Measurements from ENCODE around the gene INSYN2B.
"Not testable (repeated sequence)": the region's sequence is repeated elsewhere in the genome, so short reads cannot be mapped to it uniquely, and the experiment has no call there.

Gene INSYN2B

DNA sequence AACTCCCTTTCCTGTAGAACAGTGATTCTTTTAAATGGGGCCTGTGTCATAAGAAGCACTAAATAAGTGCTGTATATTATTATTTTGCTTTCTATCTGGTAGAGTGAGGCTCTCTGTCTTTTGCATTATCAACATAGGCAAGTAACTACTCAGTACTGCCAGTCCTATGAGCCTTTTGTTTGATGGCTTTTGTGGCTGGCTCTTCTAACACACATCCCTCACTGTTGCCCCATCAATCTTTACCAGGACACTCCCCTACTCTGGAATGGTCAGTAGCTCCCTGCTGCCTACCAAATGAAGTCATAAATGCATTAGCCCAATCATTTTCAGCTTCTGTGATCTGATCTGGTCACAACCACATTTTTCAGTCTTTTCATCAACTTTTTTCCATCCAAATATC, 137.6 kb downstream of the INSYN2B start:
- ChIA-PET CTCF (no interaction called here), POLR2A (no interaction called here)
- no peak for DNase-seq (ENCODE audit: extremely low spot score)
- no peak for TF ChIP-seq FOXK2 (IDR thresholded peaks at IDR 0.05)
- TF ChIP-seq SUZ12 (IDR thresholded peaks at IDR 0.05), result no peak
- TF ChIP-seq NFRKB (IDR thresholded peaks at IDR 0.05), result no peak
- TF ChIP-seq ELF4 (IDR thresholded peaks at IDR 0.05), result no peak
- TF ChIP-seq TARDBP (IDR thresholded peaks at IDR 0.05), result no peak
- no peak for TF ChIP-seq CTBP1 (IDR thresholded peaks at IDR 0.05; ENCODE audit: borderline replicate concordance)
- TF ChIP-seq L3MBTL2 (conservative IDR thresholded peaks at IDR 0.05), result no peak
- no peak for TF ChIP-seq HDGF (IDR thresholded peaks at IDR 0.05; ENCODE audit: borderline replicate concordance)

DNA sequence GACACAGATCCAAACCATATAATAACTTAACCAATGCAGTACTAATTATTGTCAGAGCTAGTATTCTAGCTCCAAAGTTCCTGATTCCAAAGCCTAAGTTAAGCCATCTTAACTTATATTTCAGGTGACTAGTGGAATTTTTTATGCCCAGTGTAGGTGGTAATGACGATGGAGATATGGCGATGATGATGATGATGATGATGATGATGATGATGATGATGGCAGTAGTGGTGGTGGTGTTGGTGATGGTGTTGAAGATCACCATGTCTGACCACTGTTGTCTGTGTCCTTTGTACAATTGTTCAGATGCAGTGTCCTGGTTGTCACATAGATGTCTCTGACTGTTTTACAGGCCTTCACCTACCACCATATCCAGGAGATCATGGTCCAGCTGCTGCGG, 139.9 kb downstream of the INSYN2B start:
- ChIA-PET CTCF (no interaction called here), POLR2A (no interaction called here)
- no peak for TF ChIP-seq ARNT (IDR thresholded peaks at IDR 0.05)
- no peak for TF ChIP-seq HDGF (IDR thresholded peaks at IDR 0.05; ENCODE audit: borderline replicate concordance)
- TF ChIP-seq CTBP1 (IDR thresholded peaks at IDR 0.05; ENCODE audit: borderline replicate concordance), result no peak
- TF ChIP-seq SP1 (IDR thresholded peaks at IDR 0.05), result no peak
- TF ChIP-seq, protein P1, sequence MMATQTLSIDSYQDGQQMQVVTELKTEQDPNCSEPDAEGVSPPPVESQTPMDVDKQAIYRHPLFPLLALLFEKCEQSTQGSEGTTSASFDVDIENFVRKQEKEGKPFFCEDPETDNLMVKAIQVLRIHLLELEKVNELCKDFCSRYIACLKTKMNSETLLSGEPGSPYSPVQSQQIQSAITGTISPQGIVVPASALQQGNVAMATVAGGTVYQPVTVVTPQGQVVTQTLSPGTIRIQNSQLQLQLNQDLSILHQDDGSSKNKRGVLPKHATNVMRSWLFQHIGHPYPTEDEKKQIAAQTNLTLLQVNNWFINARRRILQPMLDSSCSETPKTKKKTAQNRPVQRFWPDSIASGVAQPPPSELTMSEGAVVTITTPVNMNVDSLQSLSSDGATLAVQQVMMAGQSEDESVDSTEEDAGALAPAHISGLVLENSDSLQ (IDR thresholded peaks at IDR 0.05), result no peak
- no peak for TF ChIP-seq ELF4 (IDR thresholded peaks at IDR 0.05)
- TF ChIP-seq NFRKB (IDR thresholded peaks at IDR 0.05), result no peak
- TF ChIP-seq ZNF384 (IDR thresholded peaks at IDR 0.05), result no peak
- no peak for TF ChIP-seq FOXA1 (IDR thresholded peaks at IDR 0.05)
- TF ChIP-seq TARDBP (IDR thresholded peaks at IDR 0.05), result no peak
- no peak for TF ChIP-seq FOXM1 (IDR thresholded peaks at IDR 0.05; ENCODE audit: borderline replicate concordance)
- no peak for TF ChIP-seq FOXK2 (IDR thresholded peaks at IDR 0.05)
- no peak for DNase-seq (ENCODE audit: extremely low spot score)

DNA sequence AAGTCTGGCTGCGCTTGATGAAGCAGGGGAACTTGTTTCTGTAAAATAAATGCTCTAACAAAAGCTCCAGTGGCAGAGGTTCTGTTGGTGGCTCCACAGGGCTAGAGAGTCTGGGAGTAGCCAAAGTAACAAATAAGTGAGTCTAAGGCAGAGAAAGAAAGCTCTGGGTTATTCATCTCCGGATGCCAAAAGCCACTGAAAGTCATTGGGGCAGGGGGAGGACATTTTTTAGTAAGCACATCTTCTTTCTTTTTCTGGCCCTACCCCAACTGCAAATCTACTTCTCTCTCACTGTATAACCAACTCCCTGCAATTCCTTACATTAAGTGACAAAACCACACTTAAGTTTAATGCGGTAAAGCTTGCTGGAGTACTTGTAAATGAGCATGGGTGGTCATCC, 141.6 kb downstream of the INSYN2B start:
- ChIA-PET CTCF (no interaction called here), POLR2A (no interaction called here)
- TF ChIP-seq ELF4 (IDR thresholded peaks at IDR 0.05) (no peak), SP1 (IDR thresholded peaks at IDR 0.05) (no peak), HDGF (IDR thresholded peaks at IDR 0.05; ENCODE audit: borderline replicate concordance) (no peak), FOXM1 (IDR thresholded peaks at IDR 0.05; ENCODE audit: borderline replicate concordance) (no peak), L3MBTL2 (conservative IDR thresholded peaks at IDR 0.05) (no peak), CTBP1 (IDR thresholded peaks at IDR 0.05; ENCODE audit: borderline replicate concordance) (no peak), ZNF384 (IDR thresholded peaks at IDR 0.05) (no peak), NFRKB (IDR thresholded peaks at IDR 0.05) (no peak), SUZ12 (IDR thresholded peaks at IDR 0.05) (no peak), ARNT (IDR thresholded peaks at IDR 0.05) (no peak), TARDBP (IDR thresholded peaks at IDR 0.05) (no peak), LEF1 (IDR thresholded peaks at IDR 0.05; ENCODE audit: borderline replicate concordance) (no peak)
- TF ChIP-seq, protein P1 (IDR thresholded peaks at IDR 0.05), result no peak
- DNase-seq (ENCODE audit: extremely low spot score), result no peak

DNA sequence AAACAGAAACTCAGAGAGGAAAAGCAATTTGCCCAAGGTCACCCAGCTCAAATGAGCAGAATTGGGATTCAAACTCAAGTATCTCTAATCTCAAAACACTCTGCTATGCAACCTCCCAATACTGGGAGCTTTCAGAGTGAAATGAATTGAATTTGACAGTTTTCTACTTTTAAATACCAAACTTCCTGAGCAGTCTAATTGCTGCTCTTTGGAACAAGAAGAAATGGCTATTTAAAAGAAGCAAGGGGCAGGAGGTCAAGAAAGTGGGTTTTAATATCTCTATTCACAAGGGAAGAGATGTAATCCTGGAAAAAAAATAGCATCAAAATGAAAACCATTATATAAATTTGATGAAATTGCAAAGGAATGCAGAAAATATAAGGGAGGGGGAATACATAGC, 142.6 kb downstream of the INSYN2B start:
- ChIA-PET CTCF (interaction anchor here (0.5 kb wide), 1 partner anchor 68 kb away, joined by 4 read pairs; no protein-coding TSS in a partner anchor), POLR2A (no interaction called here)
- TF ChIP-seq SUZ12 (IDR thresholded peaks at IDR 0.05) (no peak), ZNF384 (IDR thresholded peaks at IDR 0.05) (no peak), L3MBTL2 (conservative IDR thresholded peaks at IDR 0.05) (no peak), SP1 (IDR thresholded peaks at IDR 0.05) (no peak), ARNT (IDR thresholded peaks at IDR 0.05) (no peak), ELF4 (IDR thresholded peaks at IDR 0.05) (no peak)
- TF ChIP-seq, protein P1 (IDR thresholded peaks at IDR 0.05), result no peak
- DNase-seq (ENCODE audit: extremely low spot score), result no peak

DNA sequence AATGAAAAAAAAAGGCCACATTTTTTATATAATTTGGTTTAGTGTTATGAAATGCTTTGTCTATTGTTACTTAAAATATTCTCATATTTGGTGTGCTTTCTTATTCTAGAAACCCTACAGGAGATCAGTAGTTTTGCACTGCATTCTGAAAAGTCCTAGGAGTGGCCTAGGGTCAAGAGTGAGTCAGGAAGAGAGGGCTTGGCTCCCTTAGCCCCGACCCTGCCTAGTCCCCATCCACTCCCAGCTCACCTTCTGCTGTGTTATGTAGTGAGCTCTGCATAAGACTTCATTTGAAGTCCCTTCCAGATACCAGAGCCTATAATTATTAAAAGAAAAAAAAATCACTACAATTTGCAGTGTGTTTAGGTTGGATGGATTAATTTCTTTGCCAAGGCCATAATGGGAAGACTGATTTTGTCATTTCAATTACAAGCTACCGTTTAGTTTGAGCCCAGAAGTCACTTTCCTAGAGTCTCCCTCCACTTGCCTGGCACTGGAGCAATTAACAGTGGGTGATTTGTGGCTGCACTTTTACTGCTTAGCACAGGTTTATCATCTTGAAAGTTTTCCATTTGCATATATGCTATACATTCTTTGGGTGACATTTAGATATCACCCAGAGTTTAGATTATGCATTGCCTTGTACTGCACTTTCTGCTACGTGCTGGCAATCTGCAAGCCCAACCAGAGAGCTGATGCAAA, 143.3 kb downstream of the INSYN2B start:
- ChIA-PET CTCF (interaction anchor here (0.5 kb wide), 1 partner anchor 68 kb away, joined by 4 read pairs; no protein-coding TSS in a partner anchor), POLR2A (no interaction called here)
- no peak for TF ChIP-seq ARNT (IDR thresholded peaks at IDR 0.05)
- TF ChIP-seq SUZ12 (IDR thresholded peaks at IDR 0.05), result no peak
- TF ChIP-seq LEF1 (IDR thresholded peaks at IDR 0.05; ENCODE audit: borderline replicate concordance), result no peak
- no peak for TF ChIP-seq L3MBTL2 (conservative IDR thresholded peaks at IDR 0.05)
- TF ChIP-seq NFRKB (IDR thresholded peaks at IDR 0.05), result no peak
- no peak for TF ChIP-seq FOXK2 (IDR thresholded peaks at IDR 0.05)
- no peak for TF ChIP-seq FOXM1 (IDR thresholded peaks at IDR 0.05; ENCODE audit: borderline replicate concordance)

DNA sequence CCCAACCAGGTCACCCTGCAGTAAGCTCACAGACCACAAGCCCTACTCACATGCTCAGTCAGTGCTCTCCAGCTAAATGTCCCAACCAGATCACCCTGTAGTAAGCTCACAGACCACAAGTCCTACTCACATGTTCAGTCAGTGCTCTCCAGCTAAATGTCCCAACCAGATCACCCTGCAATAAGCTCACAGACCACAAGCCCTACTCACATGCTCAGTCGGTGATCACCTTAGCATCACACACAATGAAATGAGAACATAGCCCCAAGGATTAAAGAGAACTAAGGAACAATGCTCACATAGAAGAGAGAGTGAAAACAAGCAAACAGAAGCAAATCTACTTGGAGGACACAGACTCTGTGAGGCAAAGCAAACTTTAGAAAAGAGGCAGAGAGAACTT, 145.8 kb downstream of the INSYN2B start:
- DNase-seq (ENCODE audit: extremely low spot score); POLR2A ChIA-PET; CTCF ChIA-PET: not testable (repeated sequence)

More for the DNA sequence above, 143.3 kb downstream of the INSYN2B start:
- DNase-seq (ENCODE audit: extremely low spot score), result no peak

DNA sequence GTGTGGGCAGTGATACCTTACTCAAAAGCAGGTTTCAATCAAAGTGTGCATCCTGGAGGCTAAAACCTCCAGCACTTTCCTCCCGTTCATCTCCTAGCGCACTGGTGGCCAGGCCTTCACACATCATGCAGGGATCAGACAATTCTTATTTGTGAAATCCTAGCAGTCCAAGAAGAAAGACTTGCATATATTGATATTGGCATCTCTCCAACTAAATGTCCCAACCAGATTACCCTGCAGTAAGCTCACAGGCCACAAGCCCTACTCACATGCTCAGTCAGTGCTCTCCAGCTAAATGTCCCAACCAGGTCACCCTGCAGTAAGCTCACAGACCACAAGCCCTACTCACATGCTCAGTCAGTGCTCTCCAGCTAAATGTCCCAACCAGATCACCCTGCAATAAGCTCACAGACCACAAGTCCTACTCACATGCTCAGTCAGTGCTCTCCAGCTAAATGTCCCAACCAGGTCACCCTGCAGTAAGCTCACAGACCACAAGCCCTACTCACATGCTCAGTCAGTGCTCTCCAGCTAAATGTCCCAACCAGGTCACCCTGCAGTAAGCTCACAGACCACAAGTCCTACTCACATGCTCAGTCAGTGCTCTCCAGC, 146.5 kb downstream of the INSYN2B start:
- CTCF ChIA-PET, result interaction anchor here (0.7 kb wide), 1 partner anchor 1222 kb away, joined by 3 read pairs; no protein-coding TSS in a partner anchor
- POLR2A ChIA-PET; DNase-seq (ENCODE audit: extremely low spot score): not testable (repeated sequence)
